Eye (tissue), 1 donor: Measurements from ENCODE around the gene OVOL3.
A peak's percentile ranks its signal among the peaks of the same experiment; 100 is the strongest.
"Not testable (repeated sequence)": the region's sequence is repeated elsewhere in the genome, so short reads cannot be mapped to it uniquely, and the experiment has no call there.

Source experiments
- DNase-seq: peaks from one replicate; pipeline ENCODE4 v3.0.0-alpha.2; 2015

The OVOL3 gene

DNA sequence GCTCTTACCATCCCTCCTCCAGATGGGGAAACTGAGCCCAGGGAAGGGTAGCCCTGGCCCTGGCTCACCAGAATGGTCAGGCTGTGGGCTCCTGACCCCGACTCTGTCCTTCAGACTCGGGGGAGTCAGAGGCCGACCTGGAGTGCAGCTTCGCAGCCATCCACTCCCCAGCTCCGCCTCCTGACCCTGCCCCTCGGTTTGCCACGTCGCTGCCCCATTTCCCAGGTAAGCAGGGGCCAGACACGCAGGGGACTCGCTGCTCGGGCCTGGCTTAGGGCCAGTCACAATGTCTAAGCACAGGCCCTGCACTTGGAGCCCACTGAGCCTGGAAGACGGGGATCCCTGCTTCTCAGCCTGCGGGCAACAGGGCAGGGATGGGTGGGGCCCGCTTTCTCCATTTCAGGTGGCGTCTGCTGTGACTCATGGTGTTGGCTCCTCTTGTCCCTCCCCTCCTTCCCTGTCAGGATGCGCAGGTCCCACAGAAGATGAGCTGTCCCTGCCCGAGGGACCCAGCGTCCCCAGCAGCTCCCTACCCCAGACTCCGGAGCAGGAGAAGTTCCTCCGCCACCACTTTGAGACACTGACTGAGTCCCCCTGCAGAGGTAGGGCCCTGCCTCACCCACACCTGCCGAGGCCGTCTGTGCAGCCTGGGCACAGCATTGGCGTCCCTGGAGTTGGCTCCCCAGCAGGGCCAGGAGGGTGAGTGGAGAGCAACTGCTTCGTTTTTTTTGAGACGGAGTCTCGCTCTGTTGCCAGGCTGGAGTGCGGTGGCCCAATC, 9.2 kb upstream of the OVOL3 start:
- DNase-seq, result no peak

DNA sequence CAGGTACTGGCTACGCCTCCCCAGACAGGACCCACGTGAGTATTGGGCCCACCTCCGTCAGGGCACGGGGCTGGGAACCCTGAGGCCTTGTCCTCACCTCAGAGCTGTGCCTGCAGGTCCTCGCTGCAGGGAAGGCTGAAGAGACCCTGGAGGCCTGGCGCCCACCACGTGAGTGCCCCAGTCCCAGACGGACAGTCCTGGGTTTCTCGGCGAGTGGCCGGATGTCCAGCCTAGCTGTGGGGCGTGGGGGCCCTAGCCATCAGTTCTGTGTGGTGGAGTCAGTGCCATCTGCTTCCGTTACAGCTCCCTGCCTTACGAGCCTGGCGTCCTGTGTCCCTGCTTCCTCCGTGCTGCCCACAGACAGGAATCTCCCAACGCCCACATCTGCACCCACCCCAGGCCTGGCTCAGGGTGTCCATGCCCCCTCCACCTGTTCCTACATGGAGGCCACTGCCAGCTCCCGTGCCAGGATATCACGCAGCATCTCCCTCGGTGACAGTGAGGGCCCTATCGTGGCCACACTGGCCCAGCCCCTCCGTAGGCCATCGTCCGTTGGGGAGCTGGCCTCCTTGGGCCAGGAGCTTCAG, 7.8 kb upstream of the OVOL3 start:
- no peak for DNase-seq

DNA sequence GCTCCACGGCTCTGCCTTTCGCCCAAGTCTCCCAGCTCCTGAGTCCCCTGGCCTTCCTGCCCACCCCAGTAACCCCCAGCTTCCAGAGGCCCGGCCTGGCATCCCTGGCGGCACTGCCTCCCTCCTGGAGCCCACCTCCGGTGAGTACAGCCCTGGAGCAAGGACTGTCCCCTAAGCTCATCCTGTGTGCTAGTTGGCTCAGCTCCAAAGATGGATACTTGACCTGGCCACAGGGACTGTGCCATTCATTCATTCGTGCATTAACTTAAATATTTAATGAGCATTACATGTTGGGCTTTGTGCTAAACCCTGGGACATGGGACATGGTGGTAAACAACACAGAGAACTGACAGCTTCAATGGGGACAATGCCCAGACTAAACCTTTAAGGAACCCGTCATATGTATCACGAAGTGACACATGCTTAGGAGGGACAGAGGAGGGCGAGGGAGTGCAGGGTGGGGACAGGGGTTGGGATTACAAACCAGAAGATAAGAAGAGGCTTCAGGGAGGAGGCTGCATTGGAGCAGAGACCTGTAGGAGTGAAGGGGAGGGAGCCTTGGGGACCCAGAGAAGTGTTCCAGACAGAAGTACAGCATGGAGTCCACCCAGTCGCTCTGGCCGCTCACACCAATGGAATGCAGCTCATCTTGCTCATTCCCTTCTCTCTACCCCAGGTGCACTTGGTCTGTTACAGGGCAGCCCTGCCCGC, 6.9 kb upstream of the OVOL3 start:
- no peak for DNase-seq

DNA sequence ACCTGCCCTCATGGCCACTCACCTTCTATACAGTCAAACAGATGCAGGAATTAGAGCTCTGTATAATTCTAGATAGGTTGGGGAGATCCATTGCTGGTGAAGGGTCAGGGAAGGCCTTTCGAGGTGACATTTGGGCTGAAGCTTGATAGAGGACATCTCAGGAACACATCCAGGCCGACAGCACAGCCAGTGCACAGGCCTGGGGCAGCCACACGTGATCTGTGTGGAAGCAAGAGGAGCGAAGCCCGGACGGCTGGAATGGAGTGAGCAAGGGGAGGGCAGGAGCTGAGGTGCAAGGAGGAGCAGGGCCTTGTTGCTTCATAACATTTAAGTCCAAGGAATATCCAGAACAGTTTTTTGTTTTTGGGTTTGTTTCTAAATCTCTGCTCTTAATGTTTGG, 4.5 kb upstream of the OVOL3 start:
- no peak for DNase-seq

DNA sequence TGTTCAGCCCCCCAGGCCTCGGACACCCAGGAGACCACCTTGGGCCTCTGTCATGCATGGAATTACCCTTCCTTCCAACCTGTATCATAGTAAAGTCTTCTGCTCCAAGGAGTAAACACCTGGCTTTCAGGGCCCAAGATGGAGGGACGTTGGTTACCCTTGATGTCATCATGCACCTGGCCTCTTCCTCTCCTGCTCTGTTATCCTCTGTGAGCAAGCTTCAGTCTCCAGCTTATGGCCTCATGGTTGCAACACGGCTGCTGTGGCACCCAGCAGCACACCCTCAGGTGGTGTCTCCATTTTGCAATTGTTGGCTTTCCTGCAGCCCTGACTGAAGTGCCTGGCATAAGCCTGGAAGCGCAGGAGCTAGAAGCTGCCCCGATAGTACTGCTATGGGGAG, 4.0 kb upstream of the OVOL3 start:
- DNase-seq, result no peak

DNA sequence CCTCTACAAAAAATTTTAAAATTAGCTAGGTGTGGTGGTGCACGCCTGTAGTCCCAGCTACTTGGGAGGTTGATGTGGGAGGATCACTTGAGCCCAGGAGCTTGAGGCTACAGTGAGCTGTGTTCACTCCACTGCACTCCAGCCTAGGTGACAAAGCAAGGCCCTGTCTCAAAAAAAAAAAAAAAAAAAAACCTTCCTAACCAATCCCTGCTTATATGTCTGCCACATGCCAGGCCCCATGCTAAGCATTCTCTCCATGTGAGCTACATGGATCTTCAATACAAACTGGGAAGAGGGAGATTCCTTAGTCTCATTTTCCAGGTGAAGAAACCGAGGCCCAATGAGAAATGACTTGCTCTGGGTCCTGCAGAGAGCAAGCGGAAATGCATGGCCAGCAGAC, 2.3 kb upstream of the OVOL3 start:
- no peak for DNase-seq

DNA sequence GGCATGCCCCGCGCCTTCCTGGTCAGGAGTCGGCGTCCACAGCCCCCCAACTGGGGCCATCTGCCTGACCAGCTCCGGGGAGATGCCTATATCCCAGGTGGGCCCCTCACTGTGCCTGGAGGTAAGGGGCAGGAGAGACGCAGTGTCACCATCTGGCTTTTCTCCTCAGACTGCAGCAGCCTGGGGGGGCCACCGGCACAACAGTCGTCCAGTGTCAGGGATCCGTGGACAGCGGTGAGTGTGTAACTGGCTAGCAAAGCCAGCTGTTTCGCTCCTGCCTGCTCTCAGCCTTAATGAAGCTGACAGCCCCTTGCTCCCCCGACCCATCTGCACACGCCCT, 227 bp downstream of the OVOL3 start:
- no peak for DNase-seq

DNA sequence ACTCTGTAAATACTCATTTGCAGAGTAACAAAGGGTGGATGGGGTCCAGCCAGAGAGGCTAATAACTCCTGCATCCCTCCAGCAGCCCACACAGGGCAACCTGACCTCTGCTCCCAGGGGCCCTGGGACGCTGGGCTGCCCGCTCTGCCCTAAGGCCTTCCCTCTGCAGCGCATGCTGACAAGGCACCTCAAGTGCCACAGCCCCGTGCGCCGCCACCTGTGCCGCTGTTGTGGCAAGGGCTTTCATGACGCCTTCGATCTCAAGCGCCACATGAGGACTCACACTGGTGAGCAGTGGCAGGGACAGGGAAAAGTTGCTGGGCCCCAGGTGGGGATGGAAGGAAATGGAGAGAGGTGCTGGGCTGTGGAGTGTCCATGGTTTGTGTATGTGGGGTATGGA, 1.7 kb downstream of the OVOL3 start:
- no peak for DNase-seq

DNA sequence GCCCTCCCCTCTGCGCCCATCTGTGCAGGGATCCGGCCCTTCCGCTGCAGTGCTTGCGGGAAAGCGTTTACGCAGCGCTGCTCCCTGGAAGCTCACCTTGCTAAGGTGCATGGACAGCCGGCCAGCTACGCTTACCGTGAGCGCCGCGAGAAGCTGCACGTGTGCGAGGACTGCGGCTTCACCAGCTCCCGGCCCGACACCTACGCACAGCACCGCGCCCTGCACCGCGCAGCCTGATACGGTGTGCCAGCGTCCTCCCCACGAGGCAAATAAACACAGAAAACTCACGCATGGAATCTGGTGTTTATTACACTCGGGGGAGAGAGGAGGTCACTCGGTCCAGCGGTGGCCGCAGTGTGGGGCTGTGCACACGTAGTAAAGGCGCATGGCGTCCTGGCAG, 2.5 kb downstream of the OVOL3 start:
- DNase-seq, result no peak

DNA sequence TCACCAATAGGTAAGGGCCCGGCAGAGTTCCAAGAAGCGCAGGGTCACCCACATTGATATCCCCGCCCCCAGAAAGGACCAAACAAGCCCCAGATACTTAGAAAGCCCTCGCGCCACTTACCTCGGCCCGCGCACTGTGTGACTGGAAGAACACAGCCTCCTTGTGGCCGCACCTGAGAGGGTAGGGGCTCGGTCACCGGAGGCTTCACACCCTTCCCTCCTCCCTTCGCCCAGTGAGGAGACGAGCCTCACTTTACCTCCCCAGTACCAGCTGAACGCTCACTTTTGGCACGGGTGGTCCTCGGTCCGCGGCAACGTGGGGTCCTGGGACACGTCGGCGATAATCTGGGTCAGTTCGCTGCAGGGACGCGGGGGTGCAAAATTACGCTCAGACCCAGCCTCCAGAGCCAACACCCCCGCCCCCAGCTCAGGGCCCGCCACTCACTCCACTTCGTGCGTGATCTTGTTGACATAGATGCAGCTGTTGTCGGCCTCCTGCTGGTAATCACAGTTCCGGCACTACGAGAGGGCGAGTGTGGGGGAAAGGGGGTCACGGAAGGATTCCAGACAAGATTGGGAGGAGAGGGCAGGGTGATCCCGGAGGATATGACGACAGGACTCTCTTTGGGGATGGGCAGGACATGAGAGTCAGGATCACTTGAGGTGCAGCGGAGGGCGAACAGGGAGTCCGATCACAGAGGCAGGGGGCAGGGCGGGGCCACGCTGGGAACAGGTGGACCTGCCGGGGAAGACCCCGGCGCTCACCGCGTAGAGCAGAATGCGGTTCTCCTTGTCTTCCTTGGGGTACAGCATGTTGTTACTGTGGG, 3.2 kb downstream of the OVOL3 start:
- DNase-seq, result no peak

DNA sequence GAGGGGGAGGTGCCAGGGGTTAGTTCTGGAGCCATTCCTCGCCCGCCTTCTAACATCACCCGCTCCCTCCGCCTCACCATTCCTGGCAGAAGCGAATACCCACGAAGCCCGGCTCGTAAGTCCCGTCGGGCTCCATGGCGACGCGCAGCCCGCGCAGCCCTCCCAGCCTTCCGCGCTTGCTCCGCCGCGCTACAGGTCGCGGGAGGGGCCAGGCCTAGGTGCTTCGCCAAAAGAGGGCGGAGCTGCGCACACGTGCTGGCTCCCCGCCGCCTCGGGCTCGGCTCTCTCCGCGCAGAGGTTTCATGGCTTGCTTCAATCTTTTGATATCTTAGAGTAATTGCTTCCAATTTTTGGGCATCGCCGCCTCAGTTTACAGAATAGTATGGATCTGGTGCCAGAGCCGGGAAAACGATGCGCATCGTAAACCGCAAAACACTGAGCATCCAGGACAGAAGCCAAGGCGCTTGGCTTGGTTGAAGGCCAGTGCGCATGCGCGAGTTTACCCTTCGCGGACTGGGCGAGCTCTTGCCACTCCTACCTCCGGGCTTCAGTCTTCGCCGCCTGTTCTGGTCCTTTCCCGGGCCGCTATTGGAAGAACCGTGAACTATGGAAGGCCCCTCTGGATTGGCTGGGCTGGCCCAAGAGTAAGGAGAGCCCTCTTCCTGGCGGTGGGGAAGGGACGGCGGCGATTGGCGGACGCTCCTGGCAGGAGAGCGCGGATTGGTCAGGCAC, 3.9 kb downstream of the OVOL3 start, which contains the start of gene POLR2I:
POLR2I (minus strand) TSS at position 155 of the 732 bp plus-strand sequence; CDS start at position 136, 19 bp downstream.
- peak; percentile 100 for DNase-seq

DNA sequence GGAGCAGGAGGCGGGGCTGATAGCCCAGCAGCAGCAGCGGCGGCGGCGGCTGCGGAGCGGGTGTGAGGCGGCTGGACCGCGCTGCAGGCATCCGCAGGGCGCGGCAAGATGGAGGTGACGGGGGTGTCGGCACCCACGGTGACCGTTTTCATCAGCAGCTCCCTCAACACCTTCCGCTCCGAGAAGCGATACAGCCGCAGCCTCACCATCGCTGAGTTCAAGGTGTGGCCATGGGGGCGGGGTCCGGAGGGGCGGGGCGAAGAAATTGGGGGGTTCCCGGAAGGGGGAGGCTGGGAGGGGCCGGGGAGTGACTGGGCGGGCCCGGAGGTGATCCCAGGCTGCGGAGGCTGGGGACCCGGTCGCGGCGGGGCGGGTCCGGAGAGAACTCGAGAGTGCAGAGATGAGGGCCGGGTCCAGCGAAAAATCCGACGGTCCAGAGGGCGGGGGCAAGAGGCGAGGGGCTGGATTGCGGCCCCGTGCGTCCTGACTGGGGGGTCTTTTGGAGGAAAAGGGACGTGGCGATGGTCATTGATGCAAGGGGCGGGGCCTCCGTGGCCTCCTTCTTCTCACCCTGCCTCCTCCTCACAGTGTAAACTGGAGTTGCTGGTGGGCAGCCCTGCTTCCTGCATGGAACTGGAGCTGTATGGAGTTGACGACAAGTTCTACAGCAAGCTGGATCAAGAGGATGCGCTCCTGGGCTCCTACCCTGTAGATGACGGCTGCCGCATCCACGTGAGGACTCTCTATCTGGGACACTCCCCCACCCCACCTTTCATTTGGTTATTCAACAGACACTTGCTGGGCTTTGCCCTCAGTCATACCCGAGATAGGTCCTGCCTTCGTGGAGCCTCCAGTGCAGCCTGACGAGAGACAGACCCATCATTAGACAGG, 4.8 kb downstream of the OVOL3 start, which contains the start of gene TBCB:
TBCB (plus strand) TSS at position 16 of the 891 bp plus-strand sequence; CDS start at position 109, 93 bp downstream.
- DNase-seq, result no peak

DNA sequence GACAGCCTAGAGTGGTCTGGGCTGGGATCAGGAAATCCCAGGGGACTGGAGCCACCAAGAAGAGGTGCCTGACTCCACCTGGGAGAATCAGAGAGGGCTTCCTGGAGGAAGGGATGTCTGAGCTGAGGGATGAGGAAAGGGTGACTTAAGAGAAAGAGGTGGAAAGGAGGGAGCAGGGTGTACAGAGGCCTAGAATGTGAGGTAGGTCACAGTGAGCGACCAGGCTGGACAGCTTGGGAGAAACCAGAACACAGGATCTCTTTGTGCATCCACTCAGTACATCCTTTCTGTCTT, 5.3 kb downstream of the OVOL3 start:
- no peak for DNase-seq

DNA sequence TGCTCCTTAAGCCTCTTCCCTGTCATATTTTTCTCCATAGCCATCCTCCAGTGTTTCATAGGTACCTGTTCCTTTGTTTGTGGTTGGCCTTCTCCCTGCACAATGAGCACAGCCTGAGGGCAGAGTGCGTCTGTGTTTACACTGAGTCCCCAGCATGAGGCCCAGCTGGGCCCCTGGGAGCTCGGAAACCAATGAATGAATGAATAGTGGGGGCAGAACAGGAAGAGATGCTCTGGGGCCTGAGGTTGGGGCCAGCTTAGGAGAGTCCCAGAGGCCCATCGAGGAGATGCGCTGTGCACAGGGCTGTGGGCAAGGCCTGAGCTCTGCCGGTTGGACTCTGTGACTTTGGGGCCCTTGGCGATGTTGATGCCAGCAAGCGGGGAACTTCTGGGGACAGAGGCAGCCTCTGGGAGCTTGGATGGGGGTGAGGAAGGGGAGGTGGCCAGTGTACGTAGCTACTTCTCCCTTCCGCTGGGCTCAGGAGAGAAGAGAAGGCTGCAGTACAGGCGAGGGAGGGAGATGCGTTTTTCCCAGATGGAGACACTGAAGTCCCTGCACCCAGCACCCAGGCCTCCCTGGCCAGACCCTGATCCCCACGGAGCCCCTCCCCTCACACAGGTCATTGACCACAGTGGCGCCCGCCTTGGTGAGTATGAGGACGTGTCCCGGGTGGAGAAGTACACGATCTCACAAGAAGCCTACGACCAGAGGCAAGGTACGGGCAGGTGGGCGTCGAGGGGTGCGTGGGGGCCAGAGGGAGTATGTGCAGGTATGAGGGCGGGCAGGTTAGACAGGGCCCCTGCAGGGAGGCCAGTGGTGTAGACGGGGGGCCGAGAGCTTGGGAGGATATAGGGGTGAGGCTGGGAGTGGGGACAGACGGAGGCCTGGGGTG, 9.4 kb downstream of the OVOL3 start:
- no peak for DNase-seq

DNA sequence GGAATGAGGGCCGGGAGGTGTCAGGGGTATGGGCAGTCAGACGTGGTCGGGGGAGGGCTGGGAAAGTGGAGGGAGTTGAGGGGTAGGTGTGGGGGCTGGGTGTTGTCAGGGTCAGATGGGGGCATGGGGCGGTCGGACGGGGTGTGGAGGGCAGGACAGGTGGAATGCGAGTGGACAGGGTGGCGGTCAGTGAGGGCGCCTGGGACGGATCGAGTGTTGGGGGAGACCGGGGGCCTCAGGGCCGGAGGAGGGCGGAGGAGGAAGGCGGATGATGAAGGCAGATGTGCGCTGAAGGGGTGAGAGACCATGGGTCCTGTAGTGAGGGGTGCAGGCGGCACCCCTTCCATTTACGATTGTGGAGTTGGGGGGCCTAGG, 10.0 kb downstream of the OVOL3 start:
- no peak for DNase-seq

DNA sequence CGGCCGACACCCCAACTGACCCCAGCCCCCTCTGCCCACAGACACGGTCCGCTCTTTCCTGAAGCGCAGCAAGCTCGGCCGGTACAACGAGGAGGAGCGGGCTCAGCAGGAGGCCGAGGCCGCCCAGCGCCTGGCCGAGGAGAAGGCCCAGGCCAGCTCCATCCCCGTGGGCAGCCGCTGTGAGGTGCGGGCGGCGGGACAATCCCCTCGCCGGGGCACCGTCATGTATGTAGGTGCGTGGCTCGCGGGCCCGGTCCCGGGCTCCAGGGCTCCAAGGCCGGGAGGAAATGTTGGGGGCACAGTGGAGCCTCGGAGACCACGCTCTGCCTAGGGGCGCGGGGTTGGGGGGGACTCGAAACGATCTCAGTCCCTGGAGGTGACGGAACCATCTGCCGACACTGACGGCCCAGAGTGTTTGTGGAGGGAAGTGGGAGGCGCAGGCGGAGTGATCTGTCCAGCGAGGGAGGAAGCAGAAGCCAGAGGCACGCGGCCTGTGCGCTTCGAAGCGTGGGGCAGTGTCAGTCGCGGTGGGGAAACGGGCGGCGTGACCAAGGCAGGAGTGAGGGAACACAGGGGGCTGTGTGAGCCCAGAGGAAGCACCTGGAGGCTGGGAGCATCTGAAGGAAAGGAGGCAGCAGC, 10.7 kb downstream of the OVOL3 start:
- no peak for DNase-seq

DNA sequence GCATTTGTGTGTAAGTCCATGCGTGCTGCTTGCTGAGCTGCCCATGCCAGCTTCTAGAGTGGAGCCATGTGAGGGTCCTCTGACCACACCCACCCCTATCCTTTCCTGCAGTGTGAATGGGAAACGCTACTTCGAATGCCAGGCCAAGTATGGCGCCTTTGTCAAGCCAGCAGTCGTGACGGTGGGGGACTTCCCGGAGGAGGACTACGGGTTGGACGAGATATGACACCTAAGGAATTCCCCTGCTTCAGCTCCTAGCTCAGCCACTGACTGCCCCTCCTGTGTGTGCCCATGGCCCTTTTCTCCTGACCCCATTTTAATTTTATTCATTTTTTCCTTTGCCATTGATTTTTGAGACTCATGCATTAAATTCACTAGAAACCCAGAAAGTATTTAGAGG, 14.6 kb downstream of the OVOL3 start:
- DNase-seq, result no peak

DNA sequence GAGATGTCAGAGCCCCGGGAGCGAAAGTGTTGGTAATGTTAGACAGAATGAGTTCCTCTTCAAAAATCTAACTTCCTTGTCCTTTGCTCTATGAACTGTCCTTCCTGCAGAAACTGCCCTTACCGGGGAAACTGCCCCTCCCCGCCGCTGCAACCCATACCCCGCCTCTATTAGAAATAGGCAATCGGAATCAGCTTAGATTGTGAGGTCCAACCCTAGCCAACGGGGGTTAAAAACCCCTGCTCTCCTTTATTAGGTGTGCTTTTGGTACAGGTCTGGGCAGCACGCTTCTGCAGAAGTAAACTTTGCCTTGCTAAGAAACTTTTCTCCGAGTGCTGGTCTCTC, 17.4 kb downstream of the OVOL3 start:
- no peak for DNase-seq

DNA sequence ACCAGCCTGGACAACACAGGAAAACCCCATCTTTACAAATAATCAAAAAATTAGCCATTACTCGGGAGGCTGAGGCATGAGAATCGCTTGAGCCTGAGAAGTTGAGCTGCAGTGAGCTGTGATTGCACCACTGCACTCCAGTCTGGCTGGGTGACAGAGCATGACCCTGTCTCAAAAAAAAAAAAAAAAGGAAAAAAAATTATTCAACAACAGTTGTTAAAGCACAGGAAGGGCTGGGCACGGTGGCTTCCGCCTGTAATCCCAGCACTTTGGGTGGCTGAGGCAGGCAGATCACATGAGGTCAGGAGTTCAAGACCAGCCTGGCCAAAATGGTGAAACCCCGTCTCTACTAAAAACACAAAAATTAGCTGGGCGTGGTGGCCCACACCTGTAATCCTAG, 20.3 kb downstream of the OVOL3 start:
- not testable (repeated sequence) for DNase-seq

DNA sequence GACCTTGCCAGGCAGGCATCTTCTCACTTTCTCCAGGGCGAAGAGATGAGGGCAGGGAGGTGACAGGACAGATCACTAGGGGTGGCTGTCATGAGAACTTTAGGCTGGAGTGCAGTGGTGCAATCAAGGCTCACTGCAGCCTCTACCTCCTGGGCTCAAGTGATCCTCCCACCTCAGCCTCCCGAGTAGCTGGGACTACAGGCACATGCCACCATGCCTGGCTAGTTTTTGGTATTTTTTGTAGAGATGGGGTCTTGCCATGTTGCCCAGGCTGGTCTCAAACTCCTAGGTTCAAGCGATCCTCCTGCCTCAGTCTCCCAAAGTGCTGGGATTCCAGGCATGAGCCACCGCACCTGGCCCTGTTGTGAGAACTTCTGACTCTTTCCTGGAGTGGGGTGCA, 23.9 kb downstream of the OVOL3 start:
- DNase-seq, result not testable (repeated sequence)
